Measurements from ENCODE around the gene PPP1R1B.

Gene PPP1R1B

DNA sequence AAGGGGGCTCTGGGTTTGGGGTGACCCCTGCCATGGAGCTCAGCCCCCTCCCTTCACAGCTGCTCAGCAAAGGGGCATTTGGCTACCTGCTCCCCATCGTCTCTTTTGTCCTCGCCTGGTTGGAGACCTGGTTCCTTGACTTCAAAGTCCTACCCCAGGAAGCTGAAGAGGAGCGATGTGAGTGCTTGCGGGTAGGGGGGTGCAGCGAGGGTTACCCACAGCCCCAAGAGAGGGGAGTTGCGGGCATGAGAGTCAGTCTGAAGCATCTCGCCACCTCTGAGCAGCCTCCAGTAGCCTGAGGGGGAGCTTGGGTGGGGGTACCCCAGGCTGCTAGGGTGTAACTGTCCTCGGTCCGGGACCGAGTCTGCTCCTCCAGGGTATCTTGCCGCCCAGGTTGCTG is 31.6 kb downstream of the PPP1R1B start:
- no peak for DNase-seq

DNA sequence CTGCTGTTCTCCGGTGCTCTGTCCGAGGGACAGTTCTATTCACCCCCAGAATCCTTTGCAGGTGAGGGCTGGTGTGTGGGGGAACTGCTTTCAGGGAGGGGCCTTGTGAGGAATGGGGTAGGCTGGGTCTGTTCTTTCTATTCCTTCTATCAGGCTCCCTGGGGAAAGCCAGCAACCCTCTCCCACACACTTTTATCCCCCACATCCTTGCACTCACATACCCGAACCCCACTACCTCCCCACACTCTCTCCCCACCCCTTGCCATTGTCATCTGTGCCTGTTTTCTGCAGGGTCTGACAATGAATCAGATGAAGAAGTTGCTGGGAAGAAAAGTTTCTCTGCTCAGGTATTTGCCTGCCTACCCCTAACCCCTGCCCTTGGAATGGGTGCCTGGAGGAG is 32.0 kb downstream of the PPP1R1B start:
- no peak for DNase-seq

GRCh38 chr17:39659279-39660010 is 32.7 kb downstream of the PPP1R1B start:
- no peak for DNase-seq

DNA sequence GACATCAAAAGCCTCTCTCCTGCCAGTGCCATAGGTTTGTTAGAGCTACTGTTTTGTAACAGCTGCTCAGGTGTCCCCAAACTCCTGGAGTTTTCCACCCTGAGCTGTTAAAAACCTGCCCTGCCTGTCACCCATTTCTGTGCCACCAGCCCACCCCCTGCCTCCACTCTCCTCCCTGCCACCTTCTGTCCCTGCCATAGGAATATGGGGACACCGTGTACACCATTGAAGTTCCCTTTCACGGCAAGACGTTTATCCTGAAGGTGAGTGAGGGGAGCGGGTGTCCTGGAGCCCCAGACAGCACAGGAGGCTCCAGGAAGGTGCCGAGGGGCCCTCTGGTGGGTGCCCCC is 33.2 kb downstream of the PPP1R1B start:
- DNase-seq, result no peak

DNA sequence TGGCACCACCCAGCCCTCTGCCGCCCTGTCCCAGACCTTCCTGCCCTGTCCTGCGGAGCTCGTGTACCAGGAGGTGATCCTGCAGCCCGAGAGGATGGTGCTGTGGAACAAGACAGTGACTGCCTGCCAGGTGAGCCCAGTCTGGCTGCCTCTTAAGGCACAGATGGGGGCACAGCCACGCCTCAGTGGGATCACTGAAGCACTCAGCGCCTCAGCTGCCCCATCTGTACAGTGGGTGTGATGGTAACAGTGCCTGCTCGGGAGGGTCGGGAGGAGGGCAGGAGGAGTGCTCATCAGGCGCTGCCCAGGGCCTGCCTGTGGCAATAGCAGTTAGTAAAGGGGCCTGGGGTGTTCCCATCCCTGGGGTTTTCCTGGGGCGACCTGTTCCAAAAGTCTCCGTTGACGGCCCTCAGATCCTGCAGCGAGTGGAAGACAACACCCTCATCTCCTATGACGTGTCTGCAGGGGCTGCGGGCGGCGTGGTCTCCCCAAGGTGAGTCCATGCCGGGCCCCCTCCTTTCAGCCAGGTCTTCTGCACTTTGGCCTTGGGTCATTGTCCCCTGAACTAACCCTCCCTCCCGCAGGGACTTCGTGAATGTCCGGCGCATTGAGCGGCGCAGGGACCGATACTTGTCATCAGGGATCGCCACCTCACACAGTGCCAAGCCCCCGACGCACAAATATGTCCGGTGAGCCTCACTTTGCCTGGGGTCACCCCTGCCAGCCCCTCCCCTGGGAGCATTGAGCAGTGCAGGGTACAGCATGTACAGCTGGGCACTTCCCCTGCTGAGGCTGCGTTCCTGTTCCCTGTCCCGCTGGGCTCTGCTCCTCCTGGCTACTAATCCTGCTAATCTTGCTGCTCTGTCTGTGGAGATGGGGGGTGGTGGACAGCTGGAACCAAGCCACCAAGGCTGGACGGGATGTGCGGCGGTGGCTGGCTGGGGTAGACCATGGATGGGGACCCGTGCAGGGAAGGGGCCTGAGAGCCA is 33.9 kb downstream of the PPP1R1B start:
- DNase-seq, result no peak

GRCh38 chr17:39661744-39662541 is 35.2 kb downstream of the PPP1R1B start:
- no peak for DNase-seq

DNA sequence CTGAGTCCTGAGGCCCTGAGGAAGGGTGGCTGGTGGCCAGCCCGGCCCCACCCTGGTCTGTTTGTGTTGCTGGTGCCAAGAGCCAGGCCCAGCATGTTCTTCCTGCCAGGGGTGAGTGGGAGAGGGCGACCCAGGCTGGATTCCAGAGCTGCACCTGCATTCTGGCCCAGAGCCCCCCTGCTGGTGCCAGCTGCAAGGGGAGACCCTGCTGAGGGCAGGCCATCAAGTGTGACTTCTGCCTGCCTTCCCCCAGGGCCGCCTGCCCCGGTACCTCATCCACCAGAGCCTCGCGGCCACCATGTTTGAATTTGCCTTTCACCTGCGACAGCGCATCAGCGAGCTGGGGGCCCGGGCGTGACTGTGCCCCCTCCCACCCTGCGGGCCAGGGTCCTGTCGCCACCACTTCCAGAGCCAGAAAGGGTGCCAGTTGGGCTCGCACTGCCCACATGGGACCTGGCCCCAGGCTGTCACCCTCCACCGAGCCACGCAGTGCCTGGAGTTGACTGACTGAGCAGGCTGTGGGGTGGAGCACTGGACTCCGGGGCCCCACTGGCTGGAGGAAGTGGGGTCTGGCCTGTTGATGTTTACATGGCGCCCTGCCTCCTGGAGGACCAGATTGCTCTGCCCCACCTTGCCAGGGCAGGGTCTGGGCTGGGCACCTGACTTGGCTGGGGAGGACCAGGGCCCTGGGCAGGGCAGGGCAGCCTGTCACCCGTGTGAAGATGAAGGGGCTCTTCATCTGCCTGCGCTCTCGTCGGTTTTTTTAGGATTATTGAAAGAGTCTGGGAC is 36.0 kb downstream of the PPP1R1B start:
- no peak for DNase-seq

GRCh38 chr17:39663340-39663687 is 36.6 kb downstream of the PPP1R1B start:
- DNase-seq, result no peak

- DNase-seq, result no peak
Observed at GRCh38 chr17:39663688-39664580, 37.2 kb downstream of the PPP1R1B start.

DNA sequence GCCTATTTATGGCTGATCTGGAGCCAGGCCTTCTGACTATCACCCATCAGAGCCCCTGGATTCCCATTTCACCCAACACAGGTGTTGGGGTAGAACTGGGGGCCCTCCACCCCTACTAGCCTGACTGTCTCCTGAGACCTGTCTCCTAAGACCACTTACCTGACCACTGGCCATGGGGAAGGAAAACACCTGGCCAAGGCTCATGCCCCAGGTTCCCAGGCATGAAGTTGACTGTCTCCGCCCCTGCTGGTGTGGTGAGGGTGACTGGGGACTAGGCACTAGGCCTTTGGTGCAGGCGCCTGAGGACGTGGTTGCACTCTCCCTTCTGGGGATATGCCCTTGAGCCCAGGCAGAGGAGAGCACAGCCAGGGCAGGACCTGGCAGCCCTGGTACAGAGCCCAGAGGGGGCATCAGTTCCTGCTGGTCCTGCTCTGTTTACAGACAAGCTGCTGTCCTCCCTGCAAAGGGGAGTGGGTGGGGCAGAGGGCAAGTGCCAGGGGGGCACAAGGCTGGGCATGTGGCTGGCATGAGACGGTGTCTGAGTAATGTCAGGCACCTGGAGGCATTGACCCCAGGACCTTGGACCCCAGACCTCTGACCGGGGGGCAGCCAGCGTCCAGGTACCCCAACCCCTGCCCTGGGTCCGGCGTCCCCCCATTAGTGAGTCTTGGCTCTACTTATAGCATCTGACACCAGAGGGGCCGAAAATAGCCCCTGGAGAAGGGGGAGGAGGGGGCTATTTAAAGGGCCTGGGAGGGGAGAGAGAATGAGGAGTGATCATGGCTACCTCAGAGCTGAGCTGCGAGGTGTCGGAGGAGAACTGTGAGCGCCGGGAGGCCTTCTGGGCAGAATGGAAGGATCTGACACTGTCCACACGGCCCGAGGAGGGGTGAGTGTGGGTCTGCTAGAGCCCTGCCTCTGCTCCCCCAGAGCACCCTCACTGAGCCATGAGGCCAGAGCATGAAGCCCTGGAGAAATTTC is 38.1 kb downstream of the PPP1R1B start, which contains the start of gene TCAP:
TSS of gene TCAP (plus strand) at position 769 of the 981 bp plus-strand sequence. CDS start at position 780, 11 bp downstream.
- no peak for DNase-seq

DNA sequence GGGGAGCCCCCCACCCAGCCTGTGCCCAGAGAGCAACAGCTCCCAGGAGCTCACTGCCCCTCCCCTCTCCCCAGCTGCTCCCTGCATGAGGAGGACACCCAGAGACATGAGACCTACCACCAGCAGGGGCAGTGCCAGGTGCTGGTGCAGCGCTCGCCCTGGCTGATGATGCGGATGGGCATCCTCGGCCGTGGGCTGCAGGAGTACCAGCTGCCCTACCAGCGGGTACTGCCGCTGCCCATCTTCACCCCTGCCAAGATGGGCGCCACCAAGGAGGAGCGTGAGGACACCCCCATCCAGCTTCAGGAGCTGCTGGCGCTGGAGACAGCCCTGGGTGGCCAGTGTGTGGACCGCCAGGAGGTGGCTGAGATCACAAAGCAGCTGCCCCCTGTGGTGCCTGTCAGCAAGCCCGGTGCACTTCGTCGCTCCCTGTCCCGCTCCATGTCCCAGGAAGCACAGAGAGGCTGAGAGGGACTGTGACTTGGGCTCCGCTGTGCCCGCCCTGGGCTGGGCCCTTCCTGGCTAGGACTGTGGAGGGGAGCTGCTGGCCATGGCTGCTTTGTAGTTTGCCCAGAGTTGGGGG is 39.0 kb downstream of the PPP1R1B start:
- DNase-seq, result no peak

DNA sequence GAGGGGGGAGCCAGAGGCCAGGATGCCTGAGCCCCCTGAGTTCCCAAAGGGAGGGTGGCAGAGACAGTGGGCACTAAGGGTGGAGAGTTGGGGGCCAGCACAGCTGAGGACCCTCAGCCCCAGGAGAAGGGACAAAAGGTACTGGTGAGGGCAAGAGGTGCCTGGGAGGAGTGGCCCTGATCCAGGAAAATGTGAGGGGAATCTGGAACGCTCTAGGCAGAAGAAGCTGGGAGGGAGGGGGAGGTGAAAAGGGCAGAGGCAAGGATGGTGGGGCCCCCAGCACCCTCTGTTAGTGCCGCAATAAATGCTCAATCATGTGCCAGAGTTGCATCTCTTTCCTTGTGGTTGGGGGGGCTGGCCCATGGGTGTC is 39.5 kb downstream of the PPP1R1B start:
- DNase-seq, result no peak

GRCh38 chr17:39666601-39667261 is 40.0 kb downstream of the PPP1R1B start:
- no peak for DNase-seq

DNA sequence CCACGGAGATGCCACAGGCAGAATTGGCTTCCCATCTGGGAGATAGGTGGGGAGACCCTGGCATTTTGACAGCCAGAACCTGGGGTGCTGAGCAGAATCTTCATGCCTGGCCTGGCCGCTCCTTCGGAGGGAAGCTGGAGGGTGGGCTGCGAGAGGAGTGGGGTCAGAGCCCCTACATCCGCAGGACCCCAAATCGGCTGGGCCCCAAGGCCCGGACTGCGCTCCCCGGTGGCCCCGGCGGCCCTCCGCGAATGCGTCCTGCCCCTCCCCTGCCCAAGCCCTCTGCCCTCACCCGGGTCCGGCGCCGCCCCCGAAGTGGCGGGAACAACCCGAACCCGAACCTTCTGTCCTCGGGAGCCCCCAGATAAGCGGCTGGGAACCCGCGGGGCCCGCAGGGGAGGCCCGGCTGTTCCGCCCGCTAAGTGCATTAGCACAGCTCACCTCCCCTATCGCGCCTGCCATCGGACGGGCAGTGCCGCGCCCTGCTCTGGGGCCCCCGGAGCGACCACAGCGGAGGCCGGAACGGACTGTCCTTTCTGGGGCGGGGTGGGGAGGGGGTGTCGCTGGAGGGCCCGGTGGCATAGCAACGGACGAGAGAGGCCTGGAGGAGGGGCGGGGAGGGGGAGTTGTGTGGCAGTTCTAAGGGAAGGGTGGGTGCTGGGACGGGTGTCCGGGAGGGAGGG is 40.7 kb downstream of the PPP1R1B start:
- no peak for DNase-seq

- peak; percentile 53 to 70 for DNase-seq
Observed at GRCh38 chr17:39667945-39668924, 41.5 kb downstream of the PPP1R1B start, which contains the start of gene PNMT. Gene PNMT (plus strand): TSS chr17:39668453. CDS start chr17:39668476, 23 bp downstream.

- DNase-seq, result no peak
Observed at GRCh38 chr17:39669897-39670735, 43.4 kb downstream of the PPP1R1B start.
